Neural progenitor cell (in vitro differentiated cells): ENCODE measurements around the gene OPHN1. TPM values are rescaled to one million over a fixed set of nuclear protein-coding genes. Genes with fewer than 3 reads are reported as not detected.

Source experiments
- DNase-seq: peaks from one replicate; pipeline ENCODE4 v3.0.0-alpha.2; 2016; ENCODE audit warnings: low spot score
- H2AFZ ChIP-seq: fragments of 200-600 bp; sonication (generic); replicated peaks from 2 replicates; pipeline ENCODE4 v1.6.1; 2016; ENCODE audit warnings: antibody characterized with exemption
- H3F3A ChIP-seq: fragments of 200-600 bp; sonication (generic); 2 replicates; pipeline ENCODE4 v1.6.1; 2016; ENCODE audit warnings: antibody characterized with exemption, low read depth
- H3K27ac ChIP-seq: fragments of 200-600 bp; sonication (generic); 2 replicates; pipeline ENCODE4 v1.5.1; 2016; ENCODE audit warnings: mild to moderate bottlenecking
- H3K27me3 ChIP-seq: fragments of 200-600 bp; sonication (generic); 2 replicates; pipeline ENCODE4 v1.6.1; 2016; ENCODE audit warnings: mild to moderate bottlenecking, moderate library complexity
- H3K36me3 ChIP-seq: fragments of 200-600 bp; sonication (generic); 2 replicates; pipeline ENCODE4 v1.5.1; 2016
- H3K4me1 ChIP-seq: fragments of 200-600 bp; sonication (generic); 2 replicates; pipeline ENCODE4 v1.6.1; 2016; ENCODE audit warnings: mixed run types
- H3K4me2 ChIP-seq: fragments of 200-600 bp; sonication (generic); 2 replicates; pipeline ENCODE4 v1.6.1; 2016
- H3K4me3 ChIP-seq: fragments of 200-600 bp; sonication (generic); 2 replicates; pipeline ENCODE4 v1.5.1; 2016
- H3K79me2 ChIP-seq: fragments of 200-600 bp; sonication (generic); 2 replicates; pipeline ENCODE4 v1.6.1; 2016; ENCODE audit warnings: low read depth
- H3K9ac ChIP-seq: fragments of 200-600 bp; sonication (generic); 2 replicates; pipeline ENCODE4 v1.6.1; 2016
- H3K9me3 ChIP-seq: fragments of 200-600 bp; sonication (generic); 2 replicates; pipeline ENCODE4 v1.5.1; 2016; ENCODE audit warnings: low read depth
- H4K20me1 ChIP-seq: fragments of 200-600 bp; sonication (generic); 2 replicates; pipeline ENCODE4 v1.6.1; 2016; ENCODE audit warnings: low read depth
- H3K27ac Mint-ChIP-seq: 3 replicates; pipeline ENCODE4 v1.8.0; 2021; ENCODE audit warnings: mixed read lengths
- H3K27me3 Mint-ChIP-seq: 2 replicates; pipeline ENCODE4 v1.8.0; 2022; ENCODE audit warnings: low read depth, mild to moderate bottlenecking, inconsistent platforms, moderate library complexity, mixed read lengths; ENCODE audit not compliant: insufficient read depth
- H3K36me3 Mint-ChIP-seq: 3 replicates; pipeline ENCODE4 v1.8.0; 2021; ENCODE audit warnings: mixed read lengths
- H3K4me1 Mint-ChIP-seq: 3 replicates; pipeline ENCODE4 v1.8.0; 2021; ENCODE audit warnings: mixed read lengths
- H3K4me3 Mint-ChIP-seq: 3 replicates; pipeline ENCODE4 v1.8.0; 2021; ENCODE audit warnings: mild to moderate bottlenecking, moderate library complexity, mixed read lengths
- H3K9me3 Mint-ChIP-seq: 3 replicates; pipeline ENCODE4 v1.8.0; 2020; ENCODE audit warnings: mixed read lengths
- CTCF ChIP-seq: fragments of 200-600 bp; sonication (generic); IDR thresholded peaks from 2 replicates; pipeline ENCODE4 v1.5.1; 2017; ENCODE audit warnings: antibody characterized with exemption, mild to moderate bottlenecking
- EZH2 ChIP-seq: fragments of 200-600 bp; sonication (generic); IDR thresholded peaks from 2 replicates; pipeline ENCODE4 v1.6.1; 2017; ENCODE audit warnings: antibody characterized with exemption, mild to moderate bottlenecking, moderate library complexity
- EZH2phosphoT487 ChIP-seq: fragments of 200-600 bp; sonication (generic); IDR thresholded peaks from 2 replicates; pipeline ENCODE4 v1.6.1; 2017; ENCODE audit warnings: antibody characterized with exemption
- total RNA-seq: library from RNA; depleted of rRNA; stranded (reverse); fragments of >200 nt; gene quantifications from 2 replicates; pipeline ENCODE4 v1.2.3, GENCODE V29; 2015; ENCODE audit warnings: low replicate concordance

OPHN1 gene
- total RNA-seq, 1 donor from 2014 or later = 4.5 TPM

GRCh38 chrX:68307769-68308168 is 125.5 kb downstream of the OPHN1 start:
- DNase-seq = no peak
- Mint-ChIP-seq H3K27ac (no peak overlapping the region), H3K36me3 (no peaks in the 10 kb centered on the region), H3K27me3 (peaks cover 2% of the 10 kb centered on the region), H3K9me3 (no peaks in the 10 kb centered on the region), H3K4me3 (no peak overlapping the region), H3K4me1 (no peaks in the 10 kb centered on the region)
- Histone ChIP-seq H3F3A (no peaks in the 10 kb centered on the region), H3K4me3 (no peak overlapping the region), H3K4me1 (no peaks in the 10 kb centered on the region), H4K20me1 (no peaks in the 10 kb centered on the region), H3K27me3 (no peaks in the 10 kb centered on the region), H3K9ac (no peak overlapping the region), H3K36me3 (no peaks in the 10 kb centered on the region), H3K4me2 (no peak overlapping the region), H2AFZ (no peak overlapping the region), H3K27ac (no peak overlapping the region), H3K9me3 (no peaks in the 10 kb centered on the region), H3K79me2 (no peaks in the 10 kb centered on the region)
- no peak for TF ChIP-seq EZH2phosphoT487
- no peak for TF ChIP-seq EZH2
- TF ChIP-seq CTCF = no peak

GRCh38 chrX:68304602-68305001 is 128.7 kb downstream of the OPHN1 start:
- Histone ChIP-seq H3K4me3 (no peak overlapping the region), H3F3A (no peaks in the 10 kb centered on the region), H3K4me1 (no peaks in the 10 kb centered on the region), H3K27me3 (no peaks in the 10 kb centered on the region), H3K9ac (no peak overlapping the region), H3K36me3 (no peaks in the 10 kb centered on the region), H3K9me3 (no peaks in the 10 kb centered on the region), H3K27ac (no peak overlapping the region), H3K4me2 (no peak overlapping the region), H3K79me2 (no peaks in the 10 kb centered on the region), H4K20me1 (no peaks in the 10 kb centered on the region), H2AFZ (no peak overlapping the region)
- no peak for DNase-seq
- Mint-ChIP-seq H3K36me3 (no peaks in the 10 kb centered on the region), H3K27me3 (no peaks in the 10 kb centered on the region), H3K4me1 (no peaks in the 10 kb centered on the region), H3K9me3 (no peaks in the 10 kb centered on the region), H3K4me3 (no peak overlapping the region), H3K27ac (no peak overlapping the region)
- TF ChIP-seq CTCF (no peak), EZH2 (no peak), EZH2phosphoT487 (no peak)

- TF ChIP-seq CTCF = no peak
- no peak for TF ChIP-seq EZH2phosphoT487
- TF ChIP-seq EZH2 = no peak
- H3K4me3 Mint-ChIP-seq = no peak overlapping the region
These were observed 133.4 kb downstream of the OPHN1 start for GRCh38 chrX:68299898-68300297.

More at GRCh38 chrX:68299898-68300297, 133.4 kb downstream of the OPHN1 start:
- peaks cover 3% of the 10 kb centered on the region for H3K4me1 Mint-ChIP-seq
- Histone ChIP-seq H3K9ac (no peak overlapping the region), H2AFZ (no peak overlapping the region), H3K27ac (no peak overlapping the region), H3K36me3 (no peaks in the 10 kb centered on the region), H3K4me1 (no peaks in the 10 kb centered on the region), H3K27me3 (no peaks in the 10 kb centered on the region), H3K4me3 (no peak overlapping the region), H3K79me2 (no peaks in the 10 kb centered on the region), H4K20me1 (no peaks in the 10 kb centered on the region), H3K4me2 (no peak overlapping the region), H3F3A (no peaks in the 10 kb centered on the region), H3K9me3 (no peaks in the 10 kb centered on the region)
- H3K27ac Mint-ChIP-seq = no peak overlapping the region
- no peak for DNase-seq
- H3K36me3 Mint-ChIP-seq = no peaks in the 10 kb centered on the region
- H3K27me3 Mint-ChIP-seq = no peaks in the 10 kb centered on the region
- H3K9me3 Mint-ChIP-seq = peaks cover 2% of the 10 kb centered on the region
